ENCODE data around the gene PRUNE2.

GRCh38 chr9:76646249-76646648, 259.7 kb downstream of the PRUNE2 start:
- TF ChIP-seq CTCF (IDR thresholded peaks at IDR 0.05; ENCODE audit: insufficient read depth, low read length, poor library complexity, severe bottlenecking) = no peak
- no peak for TF ChIP-seq EZH2phosphoT487 (conservative IDR thresholded peaks at IDR 0.05; ENCODE audit: low read length)
